NB4 (cell line): ENCODE data around the gene SAFB2.

ENCODE experiments used
- MAX ChIP-seq: IDR thresholded peaks from 2 replicates; pipeline ENCODE4 v1.6.1; 2011; ENCODE audit warnings: low read depth, low read length
- TF ChIP-seq, protein P1 (sequence below): IDR thresholded peaks from one replicate; pipeline ENCODE4 v1.5.1; 2012; ENCODE audit warnings: low read depth, low read length

GRCh38 chr19:5624018-5624663 is 1.6 kb upstream of the SAFB2 start:
- TF ChIP-seq, protein P1, sequence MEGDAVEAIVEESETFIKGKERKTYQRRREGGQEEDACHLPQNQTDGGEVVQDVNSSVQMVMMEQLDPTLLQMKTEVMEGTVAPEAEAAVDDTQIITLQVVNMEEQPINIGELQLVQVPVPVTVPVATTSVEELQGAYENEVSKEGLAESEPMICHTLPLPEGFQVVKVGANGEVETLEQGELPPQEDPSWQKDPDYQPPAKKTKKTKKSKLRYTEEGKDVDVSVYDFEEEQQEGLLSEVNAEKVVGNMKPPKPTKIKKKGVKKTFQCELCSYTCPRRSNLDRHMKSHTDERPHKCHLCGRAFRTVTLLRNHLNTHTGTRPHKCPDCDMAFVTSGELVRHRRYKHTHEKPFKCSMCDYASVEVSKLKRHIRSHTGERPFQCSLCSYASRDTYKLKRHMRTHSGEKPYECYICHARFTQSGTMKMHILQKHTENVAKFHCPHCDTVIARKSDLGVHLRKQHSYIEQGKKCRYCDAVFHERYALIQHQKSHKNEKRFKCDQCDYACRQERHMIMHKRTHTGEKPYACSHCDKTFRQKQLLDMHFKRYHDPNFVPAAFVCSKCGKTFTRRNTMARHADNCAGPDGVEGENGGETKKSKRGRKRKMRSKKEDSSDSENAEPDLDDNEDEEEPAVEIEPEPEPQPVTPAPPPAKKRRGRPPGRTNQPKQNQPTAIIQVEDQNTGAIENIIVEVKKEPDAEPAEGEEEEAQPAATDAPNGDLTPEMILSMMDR = no peak
- no peak for TF ChIP-seq MAX
